H1 (cell line): ENCODE results near the gene CCSAP. TPM values are rescaled to one million over a fixed set of nuclear protein-coding genes. Genes with fewer than 3 reads are reported as not detected.

Source experiments
- CTCF ChIA-PET: fragments of 300-600 bp; sonication (Branson Sonifier 250); formaldehyde crosslinking; loops from one replicate; lab custom pipeline; 2021; ENCODE audit not compliant: partially characterized antibody; lab: Charles Lee
- POLR2A ChIA-PET: fragments of 300-600 bp; sonication (Branson Sonifier 250); formaldehyde crosslinking; loops from one replicate; lab custom pipeline; 2021; ENCODE audit warnings: inconsistent platforms; ENCODE audit not compliant: partially characterized antibody; lab: Charles Lee
- DNase-seq, 2 experiments: peaks; one replicate each; pipeline versions ENCODE4 v3.0.0 to v3.0.0-alpha.2; 2010 to 2022; ENCODE audit warnings: low spot score in 2 of 2, low read depth in 1 of 2, mixed read lengths in 1 of 2
- FAIRE-seq: peaks from 2 replicates; lab custom pipeline; 2011; peaks lifted over from hg19 to GRCh38; lab: Jason Lieb, UNC
- H2AFZ ChIP-seq: 2 replicates; pipeline ENCODE4 v1.8.1; 2012; ENCODE audit warnings: low read length, inconsistent platforms
- H2AK5ac ChIP-seq: 2 replicates; pipeline ENCODE4 v1.6.1; 2013; ENCODE audit warnings: low read depth, low read length
- H2BK120ac ChIP-seq: replicated peaks from 2 replicates; pipeline ENCODE3; 2013; ENCODE audit warnings: low read depth, low read length, inconsistent platforms
- H2BK12ac ChIP-seq: 2 replicates; pipeline ENCODE4 v1.6.1; 2013; ENCODE audit warnings: low read depth, low read length
- H2BK15ac ChIP-seq: 2 replicates; pipeline ENCODE4 v1.6.1; 2013; ENCODE audit warnings: low read length
- H2BK20ac ChIP-seq: 2 replicates; pipeline ENCODE4 v1.6.1; 2013; ENCODE audit warnings: low read length
- H2BK5ac ChIP-seq: 2 replicates; pipeline ENCODE4 v1.6.1; 2013; ENCODE audit warnings: low read depth, low read length
- H3K14ac ChIP-seq: 2 replicates; pipeline ENCODE4 v1.6.1; 2013; ENCODE audit warnings: inconsistent platforms; ENCODE audit not compliant: insufficient read length
- H3K18ac ChIP-seq: 2 replicates; pipeline ENCODE4 v1.6.1; 2013; ENCODE audit warnings: low read length; ENCODE audit errors: extremely low read depth
- H3K23ac ChIP-seq: 2 replicates; pipeline ENCODE4 v1.6.1; 2013; ENCODE audit warnings: inconsistent platforms; ENCODE audit not compliant: insufficient read length
- H3K23me2 ChIP-seq: 2 replicates; pipeline ENCODE4 v1.6.1; 2013; ENCODE audit warnings: low read depth, low read length
- H3K27ac ChIP-seq: 2 replicates; pipeline ENCODE4 v1.6.1; 2011; ENCODE audit warnings: low read depth, low read length, inconsistent platforms
- H3K27me3 ChIP-seq, 4 experiments: replicated peaks in 1 of 4; 1 replicate in 1 of 4; 2 replicates in 3 of 4; pipeline versions ENCODE4 v1.6.1 to v1.8.1; 2011 to 2013; ENCODE audit warnings: low read length in 3 of 4, mild to moderate bottlenecking in 3 of 4, inconsistent platforms in 2 of 4, mixed read lengths in 2 of 4, moderate library complexity in 1 of 4; ENCODE audit not compliant: control insufficient read depth in 3 of 4, insufficient read depth in 3 of 4; ENCODE audit errors: extremely low read depth in 1 of 4
- H3K36me3 ChIP-seq, 4 experiments: 2 replicates each; pipeline versions ENCODE4 v1.6.1 to v1.8.1; 2011 to 2013; ENCODE audit warnings: mild to moderate bottlenecking in 4 of 4, low read length in 3 of 4, moderate library complexity in 2 of 4, control low read depth in 1 of 4, inconsistent platforms in 1 of 4; ENCODE audit not compliant: insufficient read depth in 4 of 4, control insufficient read depth in 2 of 4
- H3K4ac ChIP-seq: replicated peaks from 2 replicates; pipeline ENCODE3; 2013; ENCODE audit warnings: low read length, low read depth, mixed read lengths, inconsistent platforms; ENCODE audit not compliant: insufficient read length
- H3K4me1 ChIP-seq, 4 experiments: replicated peaks in 1 of 4; 1 replicate in 1 of 4; 2 replicates in 3 of 4; pipeline versions ENCODE4 v1.6.1 to v1.8.1; 2011 to 2013; ENCODE audit warnings: low read length in 3 of 4, inconsistent platforms in 2 of 4, mixed read lengths in 1 of 4; ENCODE audit not compliant: insufficient read depth in 4 of 4, control insufficient read depth in 3 of 4
- H3K4me2 ChIP-seq, 2 experiments: 2 replicates each; pipeline versions ENCODE4 v1.6.1 to v1.8.1; 2011 to 2013; ENCODE audit warnings: low read depth in 2 of 2, low read length in 2 of 2, control low read depth in 1 of 2, inconsistent platforms in 1 of 2, mild to moderate bottlenecking in 1 of 2; ENCODE audit not compliant: insufficient read depth in 1 of 2
- H3K4me3 ChIP-seq, 4 experiments: fragments of 200-600, 300-600 bp in 1 of 4; sonication (generic), shearing (Covaris generic), sonication (Bioruptor Twin) in 1 of 4; 2 replicates each; pipeline versions ENCODE4 v1.5.1 to v1.8.1; 2011 to 2016; ENCODE audit warnings: low read length in 4 of 4, low read depth in 3 of 4, control low read depth in 2 of 4, inconsistent platforms in 2 of 4, mild to moderate bottlenecking in 2 of 4, mixed read lengths in 1 of 4, moderate library complexity in 1 of 4; ENCODE audit not compliant: insufficient read depth in 2 of 4; ENCODE audit errors: extremely low read depth in 1 of 4
- H3K56ac ChIP-seq: replicated peaks from 2 replicates; pipeline ENCODE3; 2013; ENCODE audit warnings: low read depth, mild to moderate bottlenecking, mixed read lengths, low read length, inconsistent platforms; ENCODE audit not compliant: insufficient read length
- H3K79me1 ChIP-seq: 2 replicates; pipeline ENCODE4 v1.6.1; 2013; ENCODE audit warnings: low read depth, low read length, control low read depth
- H3K79me2 ChIP-seq, 2 experiments: 2 replicates each; pipeline versions ENCODE4 v1.6.1 to v1.8.1; 2012 to 2013; ENCODE audit warnings: low read length in 2 of 2, mild to moderate bottlenecking in 2 of 2, inconsistent platforms in 1 of 2; ENCODE audit not compliant: insufficient read depth in 2 of 2, control insufficient read depth in 1 of 2
- H3K9ac ChIP-seq, 4 experiments: replicated peaks in 1 of 4; 1 replicate in 1 of 4; 2 replicates in 3 of 4; pipeline versions ENCODE4 v1.6.1 to v1.8.1; 2011 to 2013; ENCODE audit warnings: low read depth in 3 of 4, low read length in 3 of 4, control low read depth in 2 of 4, mild to moderate bottlenecking in 2 of 4, moderate library complexity in 2 of 4, inconsistent platforms in 1 of 4; ENCODE audit errors: extremely low read depth in 1 of 4
- H3K9me3 ChIP-seq, 2 experiments: 2 replicates each; pipeline versions ENCODE4 v1.6.1 to v1.8.1; 2012 to 2013; ENCODE audit warnings: mild to moderate bottlenecking in 2 of 2, moderate library complexity in 2 of 2, control low read depth in 1 of 2, inconsistent platforms in 1 of 2, low read depth in 1 of 2, low read length in 1 of 2, mixed read lengths in 1 of 2; ENCODE audit not compliant: insufficient read depth in 2 of 2
- H4K20me1 ChIP-seq, 2 experiments: replicated peaks in 1 of 2; 2 replicates each; pipeline versions ENCODE3 to v1.8.1; 2011 to 2013; ENCODE audit warnings: inconsistent platforms in 2 of 2, low read length in 2 of 2, mild to moderate bottlenecking in 1 of 2; ENCODE audit not compliant: insufficient read depth in 2 of 2, control insufficient read depth in 1 of 2
- H4K5ac ChIP-seq: 2 replicates; pipeline ENCODE4 v1.6.1; 2013; ENCODE audit warnings: low read length, low read depth, mixed read lengths, inconsistent platforms; ENCODE audit not compliant: insufficient read length
- H4K8ac ChIP-seq: 2 replicates; pipeline ENCODE4 v1.8.0; 2013; ENCODE audit warnings: mild to moderate bottlenecking, moderate library complexity, low read length, inconsistent platforms; ENCODE audit not compliant: insufficient read depth; ENCODE audit errors: extremely low read depth
- H4K91ac ChIP-seq: replicated peaks from 2 replicates; pipeline ENCODE3; 2013; ENCODE audit warnings: low read length, mixed read lengths, inconsistent platforms; ENCODE audit not compliant: insufficient read length
- KDM1A ChIP-seq: fragments of 200-600, 300-600 bp; sonication (generic); IDR thresholded peaks from 2 replicates; pipeline ENCODE4 v1.7.1; 2016; ENCODE audit warnings: mild to moderate bottlenecking, low read length, borderline replicate concordance
- WGBS, 2 experiments: shearing (Covaris generic) in 1 of 2; methylation state at CpG; one replicate each; pipeline versions ENCODE4 v1.1.6 to v1.1.7; 2013 to 2015; ENCODE audit warnings: low lambda C conversion rate in 2 of 2, mixed read lengths in 2 of 2, inconsistent platforms in 1 of 2, low coverage in 1 of 2, missing lambda C conversion rate in 1 of 2; ENCODE audit not compliant: insufficient replicate concordance in 2 of 2, insufficient coverage in 1 of 2, insufficient read length in 1 of 2; ENCODE audit errors: extremely low coverage in 1 of 2, missing lambda C conversion rate in 1 of 2; 5-methylcytosine and 5-hydroxymethylcytosine counted together
- polyA plus RNA-seq, 7 experiments: library from polyadenylated mRNA; depleted of rRNA in 3 of 7; stranded (reverse) in 5 of 7; unstranded in 2 of 7; fragments of >200 nt in 5 of 7; fragments of 200-250 nt in 2 of 7; gene quantifications; 1 replicate in 5 of 7; 2 replicates in 1 of 7; 4 replicates in 1 of 7; pipeline versions ENCODE4 v1.2.1 to v1.2.3, GENCODE V29; 2011 to 2013; ENCODE audit warnings: missing spikeins in 2 of 7, mixed read lengths in 2 of 7
- total RNA-seq: library from RNA; stranded (reverse); fragmentation: NEBNext Ultra II Directional; extraction: Animal tissue kit (Norgen Biotek cat#: 25700); gene quantifications from 2 replicates; pipeline ENCODE4 v1.2.1, GENCODE V29; 2021

Gene CCSAP
- total and polyA plus RNA-seq, 2 of the 8 experiments (the other 6 are each of a cell fraction or from before 2014, with no cell fraction given) = 3.5 to 17.2 TPM

GRCh38 chr1:229273507-229274232 lies 69.2 kb downstream of the CCSAP start:
- POLR2A ChIA-PET = interaction anchor here (1.2 to 1.3 kb wide), 2 partner anchors 11 to 74 kb away, joined by 3 read pairs; no protein-coding TSS in a partner anchor
- H3K9me3 ChIP-seq = no peaks in the 10 kb centered on the region
- FAIRE-seq = no peak
- TF ChIP-seq KDM1A = no peak

More at GRCh38 chr1:229273507-229274232, 69.2 kb downstream of the CCSAP start:
- no peak overlapping the region; a peak in 1 of 4 replicates for H3K4me2 ChIP-seq
- no peak overlapping the region for H3K27ac ChIP-seq
- 90% methylated on average over 6 of the region's 7 CpGs; no CpG with 5 or more reads in 1 of the 2 experiments for WGBS, 2 experiments
- no peaks in the 10 kb centered on the region for H3K36me3 ChIP-seq
- H3K4ac ChIP-seq = no peak overlapping the region
- H4K8ac ChIP-seq = no peak overlapping the region
- H3K27me3 ChIP-seq = peaks cover 0 to 10% (median 6%) of the 10 kb centered on the region in 4 experiments; a peak in 5 of 7 replicates
- no peak overlapping the region for H2AK5ac ChIP-seq
- no peak overlapping the region for H2BK12ac ChIP-seq
- no peak overlapping the region for H4K5ac ChIP-seq
- H3K4me1 ChIP-seq = peaks cover 3 to 12% (median 8%) of the 10 kb centered on the region in 4 experiments
- H3K79me2 ChIP-seq = peaks cover 10 to 65% of the 10 kb centered on the region in 2 experiments
- H2BK15ac ChIP-seq = no peak overlapping the region
- CTCF ChIA-PET = interaction anchor here (0.6 to 1.0 kb wide), 3 partner anchors 12 to 1017 kb away, joined by 3 read pairs; no protein-coding TSS in a partner anchor
- no peak overlapping the region for H3K4me3 ChIP-seq
- no peak overlapping the region for H3K14ac ChIP-seq
- DNase-seq = no peak
- H2BK5ac ChIP-seq = no peak overlapping the region
- no peak overlapping the region for H2BK120ac ChIP-seq
- H3K23me2 ChIP-seq = no peaks in the 10 kb centered on the region; the same call in 1 of the 2 replicates
- H3K9ac ChIP-seq = no peak overlapping the region
- H3K18ac ChIP-seq = no peak overlapping the region
- H3K79me1 ChIP-seq = peaks cover 20% of the 10 kb centered on the region
- no peak overlapping the region for H2BK20ac ChIP-seq
- peaks cover 6 to 12% of the 10 kb centered on the region in 2 experiments for H4K20me1 ChIP-seq
- no peak overlapping the region for H2AFZ ChIP-seq
- no peak overlapping the region for H3K23ac ChIP-seq
- H4K91ac ChIP-seq = no peak overlapping the region
- no peak overlapping the region for H3K56ac ChIP-seq
